ENCODE results near the gene DYRK3. TPM values are rescaled to one million over a fixed set of nuclear protein-coding genes. Genes with fewer than 3 reads are reported as not detected.

Gene DYRK3
- total RNA-seq, 4 donors from 2014 or later = 0.85 to 1.8 (median 1.0) TPM

- no peak overlapping the region for H3K4me3 ChIP-seq
- H3K4me1 ChIP-seq = peaks cover 3 to 12% of the 10 kb centered on the region in 2 donors
- no peaks in the 10 kb centered on the region for H3K9me3 ChIP-seq
- no peak for TF ChIP-seq POLR2A (IDR thresholded peaks at IDR 0.05)
- TF ChIP-seq, protein P1, sequence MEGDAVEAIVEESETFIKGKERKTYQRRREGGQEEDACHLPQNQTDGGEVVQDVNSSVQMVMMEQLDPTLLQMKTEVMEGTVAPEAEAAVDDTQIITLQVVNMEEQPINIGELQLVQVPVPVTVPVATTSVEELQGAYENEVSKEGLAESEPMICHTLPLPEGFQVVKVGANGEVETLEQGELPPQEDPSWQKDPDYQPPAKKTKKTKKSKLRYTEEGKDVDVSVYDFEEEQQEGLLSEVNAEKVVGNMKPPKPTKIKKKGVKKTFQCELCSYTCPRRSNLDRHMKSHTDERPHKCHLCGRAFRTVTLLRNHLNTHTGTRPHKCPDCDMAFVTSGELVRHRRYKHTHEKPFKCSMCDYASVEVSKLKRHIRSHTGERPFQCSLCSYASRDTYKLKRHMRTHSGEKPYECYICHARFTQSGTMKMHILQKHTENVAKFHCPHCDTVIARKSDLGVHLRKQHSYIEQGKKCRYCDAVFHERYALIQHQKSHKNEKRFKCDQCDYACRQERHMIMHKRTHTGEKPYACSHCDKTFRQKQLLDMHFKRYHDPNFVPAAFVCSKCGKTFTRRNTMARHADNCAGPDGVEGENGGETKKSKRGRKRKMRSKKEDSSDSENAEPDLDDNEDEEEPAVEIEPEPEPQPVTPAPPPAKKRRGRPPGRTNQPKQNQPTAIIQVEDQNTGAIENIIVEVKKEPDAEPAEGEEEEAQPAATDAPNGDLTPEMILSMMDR (IDR thresholded peaks at IDR 0.05 in 4 of 5, conservative IDR thresholded peaks at IDR 0.05 in 1 of 5) = no peak
- no peaks in the 10 kb centered on the region for H3K27me3 ChIP-seq
- no peaks in the 10 kb centered on the region for H3K36me3 ChIP-seq
- in situ Hi-C loops (cut with MboI; ENCODE audit: low sequenced_read_pairs in 4 of 4) (loop anchor here in 3 of 4 donors (10.0 to 25.0 kb wide), 4 partner anchors 153 to 263 kb away; no protein-coding TSS in a partner anchor), intact Hi-C loops (cut with DNase I; ENCODE audit: low total_unique reads) (no loop called here)
- ATAC-seq (no peak), DNase-seq (no peak)
- no peak overlapping the region for H3K27ac ChIP-seq
These were observed 16.9 kb downstream of the DYRK3 start for GRCh38 chr1:206651958-206652890.

GRCh38 chr1:206653715-206654459, 18.6 kb downstream of the DYRK3 start:
- no peaks in the 10 kb centered on the region for H3K27me3 ChIP-seq
- peak overlapping the region in 3 of 4 donors; percentile 23 to 55 (median 40) for H3K27ac ChIP-seq
- peaks cover 15 to 25% of the 10 kb centered on the region in 2 donors for H3K4me1 ChIP-seq
- no peak for DNase-seq
- no peaks in the 10 kb centered on the region for H3K9me3 ChIP-seq
- intact Hi-C loops (cut with DNase I; ENCODE audit: low total_unique reads) = no loop called here
- TF ChIP-seq POLR2A (IDR thresholded peaks at IDR 0.05) = no peak
- TF ChIP-seq, protein P1 (IDR thresholded peaks at IDR 0.05 in 4 of 5, conservative IDR thresholded peaks at IDR 0.05 in 1 of 5) = no peak
- no peak for ATAC-seq
- no peaks in the 10 kb centered on the region for H3K36me3 ChIP-seq
- in situ Hi-C loops (cut with MboI; ENCODE audit: low sequenced_read_pairs in 4 of 4) = loop anchor here in 3 of 4 donors (10.0 to 25.0 kb wide), 4 partner anchors 151 to 261 kb away; no protein-coding TSS in a partner anchor
- H3K4me3 ChIP-seq = no peak overlapping the region

DNA sequence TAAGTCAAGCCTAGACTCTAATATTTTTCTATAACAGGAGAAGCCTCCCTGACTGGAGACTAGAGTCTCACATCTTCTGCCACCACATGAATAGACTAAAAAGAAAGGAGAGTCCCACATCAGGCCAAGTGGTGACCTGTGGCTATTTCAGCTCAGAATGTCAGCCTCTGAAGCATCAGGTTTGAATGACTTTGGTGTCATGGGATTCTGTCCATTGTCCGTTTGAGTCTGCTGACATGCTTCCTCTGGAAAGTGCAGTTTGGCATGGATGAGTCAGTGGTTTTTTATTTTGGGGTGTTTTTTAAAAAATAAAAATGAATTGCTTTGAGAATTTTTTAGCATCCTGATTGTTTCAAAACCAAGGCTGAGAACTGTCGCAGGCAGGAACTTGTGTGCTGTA, 19.5 kb downstream of the DYRK3 start:
- ATAC-seq (no peak), DNase-seq (no peak)
- no peaks in the 10 kb centered on the region for H3K27me3 ChIP-seq
- in situ Hi-C loops (cut with MboI; ENCODE audit: low sequenced_read_pairs in 4 of 4) (loop anchor here in 3 of 4 donors (10.0 to 25.0 kb wide), 4 partner anchors 150 to 260 kb away; no protein-coding TSS in a partner anchor), intact Hi-C loops (cut with DNase I; ENCODE audit: low total_unique reads) (no loop called here)
- no peak overlapping the region for H3K4me3 ChIP-seq
- H3K36me3 ChIP-seq = no peaks in the 10 kb centered on the region
- TF ChIP-seq POLR2A (IDR thresholded peaks at IDR 0.05) = no peak
- TF ChIP-seq, protein P1 (IDR thresholded peaks at IDR 0.05 in 4 of 5, conservative IDR thresholded peaks at IDR 0.05 in 1 of 5) = no peak
- H3K27ac ChIP-seq = peak overlapping the region in 2 of 4 donors; percentile 40 to 55
- H3K9me3 ChIP-seq = no peaks in the 10 kb centered on the region
- H3K4me1 ChIP-seq = peaks cover 20 to 28% of the 10 kb centered on the region in 2 donors

- no peaks in the 10 kb centered on the region for H3K27me3 ChIP-seq
- no peaks in the 10 kb centered on the region for H3K36me3 ChIP-seq
- intact Hi-C loops (cut with DNase I; ENCODE audit: low total_unique reads) (no loop called here), in situ Hi-C loops (cut with MboI; ENCODE audit: low sequenced_read_pairs in 4 of 4) (loop anchor here in 3 of 4 donors (10.0 to 25.0 kb wide), 4 partner anchors 149 to 259 kb away; no protein-coding TSS in a partner anchor)
- H3K9me3 ChIP-seq = no peaks in the 10 kb centered on the region
- TF ChIP-seq POLR2A (IDR thresholded peaks at IDR 0.05) = no peak
- TF ChIP-seq, protein P1 (IDR thresholded peaks at IDR 0.05 in 4 of 5, conservative IDR thresholded peaks at IDR 0.05 in 1 of 5) = no peak
- H3K4me1 ChIP-seq = peaks cover 24 to 35% of the 10 kb centered on the region in 2 donors
- H3K27ac ChIP-seq = peak overlapping the region in 3 of 4 donors; percentile 40 to 55 (median 43)
- no peak overlapping the region for H3K4me3 ChIP-seq
- ATAC-seq = no peak
- no peak for DNase-seq
These were observed 20.1 kb downstream of the DYRK3 start for GRCh38 chr1:206655471-206655882.
